ENCODE measurements around the gene STAMBP. TPM values are rescaled to one million over a fixed set of nuclear protein-coding genes. Genes with fewer than 3 reads are reported as not detected.

The STAMBP gene
- total and polyA plus RNA-seq, 3 donors from 2014 or later, result 47.4 to 51.2 (median 49.0) TPM

- H3K4me1 ChIP-seq, result no peaks in the 10 kb centered on the region
- DNase-seq, result no peak
- no peaks in the 10 kb centered on the region for H3K27me3 ChIP-seq
- TF ChIP-seq POLR2A (IDR thresholded peaks at IDR 0.05) (no peak), CTCF (IDR thresholded peaks at IDR 0.05) (no peak)
- H3K36me3 ChIP-seq (ENCODE audit: low read depth, missing control alignments), result no peaks in the 10 kb centered on the region
- 89 to 91% methylated on average over 8 of the region's 8 CpGs for WGBS, 2 donors
- no peak overlapping the region for H3K27ac ChIP-seq
- no peaks in the 10 kb centered on the region for H3K9me3 ChIP-seq
- intact Hi-C loops (cut with DNase I; ENCODE audit: low total_unique reads), result no loop called here
- no peak overlapping the region for H3K4me3 ChIP-seq
Measured at GRCh38 chr2:73911548-73912208, 82.9 kb downstream of the STAMBP start.

DNA sequence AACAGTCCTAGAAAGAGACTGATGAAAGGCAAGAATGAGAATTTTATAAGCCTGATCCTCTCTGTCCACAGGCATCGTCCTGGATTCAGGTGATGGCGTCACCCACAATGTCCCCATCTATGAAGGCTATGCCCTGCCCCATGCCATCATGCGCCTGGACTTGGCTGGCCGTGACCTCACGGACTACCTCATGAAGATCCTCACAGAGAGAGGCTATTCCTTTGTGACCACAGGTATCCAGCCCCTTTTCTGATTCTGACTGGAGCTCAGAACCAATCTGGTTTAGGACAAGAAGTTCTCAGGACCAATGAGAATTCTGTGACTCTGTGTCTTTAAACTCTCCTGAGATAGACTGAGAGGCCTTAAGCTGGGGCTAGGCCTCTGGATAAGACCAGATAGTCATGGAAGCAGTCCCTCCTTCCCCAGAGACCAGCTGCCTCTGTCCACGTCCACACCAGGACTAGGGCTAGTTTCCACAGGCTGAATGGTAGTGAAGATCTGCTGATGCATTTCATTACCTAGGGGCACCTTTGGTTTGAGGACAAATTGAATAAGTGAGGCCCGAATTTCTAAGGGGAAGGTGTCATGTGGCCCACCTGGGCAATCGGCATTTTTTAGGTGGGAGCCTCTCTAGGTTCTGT is 84.8 kb downstream of the STAMBP start:
- Histone ChIP-seq H3K27me3 (no peaks in the 10 kb centered on the region), H3K36me3 (ENCODE audit: low read depth, missing control alignments) (no peaks in the 10 kb centered on the region), H3K4me1 (no peaks in the 10 kb centered on the region), H3K4me3 (no peak overlapping the region), H3K9me3 (no peaks in the 10 kb centered on the region), H3K27ac (no peak overlapping the region)
- 92 to 95% methylated on average over 7 to 8 of the region's 8 CpGs for WGBS, 2 donors
- TF ChIP-seq CTCF (IDR thresholded peaks at IDR 0.05), result no peak
- TF ChIP-seq POLR2A (IDR thresholded peaks at IDR 0.05), result no peak
- DNase-seq, result no peak
- intact Hi-C loops (cut with DNase I; ENCODE audit: low total_unique reads), result no loop called here

DNA sequence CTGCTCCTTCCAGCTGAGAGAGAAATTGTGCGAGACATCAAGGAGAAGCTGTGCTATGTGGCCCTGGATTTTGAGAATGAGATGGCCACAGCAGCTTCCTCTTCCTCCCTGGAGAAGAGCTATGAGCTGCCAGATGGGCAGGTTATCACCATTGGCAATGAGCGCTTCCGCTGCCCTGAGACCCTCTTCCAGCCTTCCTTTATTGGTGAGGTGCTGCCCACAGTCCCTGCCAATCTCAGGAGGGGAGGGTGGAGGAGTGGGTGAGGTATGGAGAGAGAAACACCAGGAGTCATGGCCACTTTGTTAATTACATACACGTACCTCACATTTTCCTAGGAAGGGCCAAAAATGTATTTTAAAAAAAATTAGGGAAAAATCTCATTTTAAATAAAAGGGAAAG is 85.9 kb downstream of the STAMBP start:
- Histone ChIP-seq H3K27ac (no peak overlapping the region), H3K4me1 (no peaks in the 10 kb centered on the region), H3K36me3 (ENCODE audit: low read depth, missing control alignments) (no peaks in the 10 kb centered on the region), H3K4me3 (no peak overlapping the region), H3K27me3 (no peaks in the 10 kb centered on the region), H3K9me3 (no peaks in the 10 kb centered on the region)
- no peak for DNase-seq
- TF ChIP-seq CTCF (IDR thresholded peaks at IDR 0.05) (no peak), POLR2A (IDR thresholded peaks at IDR 0.05) (no peak)
- intact Hi-C loops (cut with DNase I; ENCODE audit: low total_unique reads), result no loop called here
- 83 to 90% methylated on average over 4 of the region's 4 CpGs for WGBS, 2 donors

GRCh38 chr2:73915437-73915993 is 86.8 kb downstream of the STAMBP start:
- no peak overlapping the region for H3K4me3 ChIP-seq
- H3K27ac ChIP-seq, result no peak overlapping the region
- no peaks in the 10 kb centered on the region for H3K4me1 ChIP-seq
- no peak for DNase-seq
- H3K27me3 ChIP-seq, result no peaks in the 10 kb centered on the region
- 89 to 96% methylated on average over 5 of the region's 5 CpGs for WGBS, 2 donors
- H3K9me3 ChIP-seq, result no peaks in the 10 kb centered on the region
- TF ChIP-seq POLR2A (IDR thresholded peaks at IDR 0.05) (no peak), CTCF (IDR thresholded peaks at IDR 0.05) (no peak)
- intact Hi-C loops (cut with DNase I; ENCODE audit: low total_unique reads), result no loop called here
- no peaks in the 10 kb centered on the region for H3K36me3 ChIP-seq (ENCODE audit: low read depth, missing control alignments)
